Gastroesophageal sphincter (tissue), 4 donors: Measurements from ENCODE around the gene SPACA6. TPM values are rescaled to one million over a fixed set of nuclear protein-coding genes. Genes with fewer than 3 reads are reported as not detected.
"Not testable (repeated sequence)": the region's sequence is repeated elsewhere in the genome, so short reads cannot be mapped to it uniquely, and the experiment has no call there.

Experiments
- ATAC-seq: fragments of 150-250 bp; one replicate; pipeline ENCODE4 v1.9.1; 2016; ENCODE audit warnings: mild to moderate bottlenecking, moderate library complexity
- H3K27ac ChIP-seq, 4 donors: fragments of 200-600 bp; sonication (generic) in 3 of 4; 1 replicate in 3 of 4; 2 replicates in 1 of 4; pipeline ENCODE4 v1.5.1; 2016 to 2019
- H3K27me3 ChIP-seq: fragments of 200-600 bp; sonication (generic); one replicate; pipeline ENCODE4 v1.5.1; 2019
- H3K36me3 ChIP-seq, 2 donors: fragments of 200-600 bp; sonication (generic); one replicate each; pipeline ENCODE4 v1.5.1; 2019; ENCODE audit warnings: control low read depth in 1 of 2
- H3K4me1 ChIP-seq, 3 donors: fragments of 200-600 bp; sonication (generic); 1 replicate in 2 of 3; 2 replicates in 1 of 3; pipeline ENCODE4 v1.5.1; 2016 to 2019; ENCODE audit warnings: control low read depth in 2 of 3
- H3K4me3 ChIP-seq, 2 donors: fragments of 200-600 bp; sonication (generic); one replicate each; pipeline ENCODE4 v1.5.1; 2019; ENCODE audit warnings: mild to moderate bottlenecking in 1 of 2, moderate library complexity in 1 of 2
- H3K9me3 ChIP-seq, 3 donors: fragments of 200-600 bp; sonication (generic); one replicate each; pipeline ENCODE4 v1.5.1; 2017 to 2019; ENCODE audit warnings: control low read depth in 2 of 3
- EP300 ChIP-seq: sonication (generic); formaldehyde crosslinking; IDR thresholded peaks from one replicate; pipeline ENCODE4 v1.6.1; 2017; ENCODE audit warnings: antibody characterized with exemption, mild to moderate bottlenecking
- POLR2A ChIP-seq, 2 donors: fragments of 450-650 bp; IDR thresholded peaks; one replicate each; pipeline ENCODE4 v1.6.1; 2017; ENCODE audit warnings: antibody characterized with exemption in 2 of 2, mild to moderate bottlenecking in 2 of 2, moderate library complexity in 1 of 2
- POLR2AphosphoS5 ChIP-seq: sonication (generic); formaldehyde crosslinking; IDR thresholded peaks from one replicate; pipeline ENCODE4 v1.6.1; 2017; ENCODE audit warnings: antibody characterized with exemption
- WGBS, 2 donors: methylation state at CpG; one replicate each; pipeline ENCODE4 v1.1.5; 2018; ENCODE audit warnings: low coverage in 1 of 2; 5-methylcytosine and 5-hydroxymethylcytosine counted together
- total RNA-seq, 4 donors: library from RNA; depleted of rRNA; stranded (reverse); fragments of >200 nt; gene quantifications; one replicate each; pipeline ENCODE4 v1.1.0, GENCODE V29; 2016
- TF ChIP-seq, protein P1 (sequence below), 4 experiments: fragments of 200-600 bp in 2 of 4; fragments of 450-650 bp in 2 of 4; sonication (generic) in 1 of 4; IDR thresholded peaks; one replicate each; pipeline ENCODE4 v1.5.1; 2017 to 2019; ENCODE audit warnings: antibody characterized with exemption in 4 of 4, mild to moderate bottlenecking in 2 of 4, moderate library complexity in 2 of 4

The SPACA6 gene, protein sequence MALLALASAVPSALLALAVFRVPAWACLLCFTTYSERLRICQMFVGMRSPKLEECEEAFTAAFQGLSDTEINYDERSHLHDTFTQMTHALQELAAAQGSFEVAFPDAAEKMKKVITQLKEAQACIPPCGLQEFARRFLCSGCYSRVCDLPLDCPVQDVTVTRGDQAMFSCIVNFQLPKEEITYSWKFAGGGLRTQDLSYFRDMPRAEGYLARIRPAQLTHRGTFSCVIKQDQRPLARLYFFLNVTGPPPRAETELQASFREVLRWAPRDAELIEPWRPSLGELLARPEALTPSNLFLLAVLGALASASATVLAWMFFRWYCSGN
- total RNA-seq: 10 to 100 TPM in 3 of 4 donors, 1 to 10 TPM in 1; 6.3 to 29.7 (median 18.3) TPM

GRCh38 chr19:51693260-51693659 lies at the start of gene SPACA6:
Gene SPACA6 (plus strand): TSS chr19:51693330. CDS start chr19:51693527, 197 bp downstream.
- H3K4me1 ChIP-seq: peaks cover 0 to 55% (median 18%) of the 10 kb centered on the region in 3 donors
- H3K36me3 ChIP-seq: peaks cover 0 to 58% of the 10 kb centered on the region in 2 donors
- H3K27me3 ChIP-seq: no peaks in the 10 kb centered on the region
- H3K9me3 ChIP-seq: no peaks in the 10 kb centered on the region
- H3K27ac ChIP-seq: peak within 1 kb of the TSS in 3 of 4 donors; percentile 99 to 100 (median 100)
- H3K4me3 ChIP-seq: peak within 1 kb of the TSS; percentile 64 to 98
- ATAC-seq: no peak
- TF ChIP-seq, protein P1, sequence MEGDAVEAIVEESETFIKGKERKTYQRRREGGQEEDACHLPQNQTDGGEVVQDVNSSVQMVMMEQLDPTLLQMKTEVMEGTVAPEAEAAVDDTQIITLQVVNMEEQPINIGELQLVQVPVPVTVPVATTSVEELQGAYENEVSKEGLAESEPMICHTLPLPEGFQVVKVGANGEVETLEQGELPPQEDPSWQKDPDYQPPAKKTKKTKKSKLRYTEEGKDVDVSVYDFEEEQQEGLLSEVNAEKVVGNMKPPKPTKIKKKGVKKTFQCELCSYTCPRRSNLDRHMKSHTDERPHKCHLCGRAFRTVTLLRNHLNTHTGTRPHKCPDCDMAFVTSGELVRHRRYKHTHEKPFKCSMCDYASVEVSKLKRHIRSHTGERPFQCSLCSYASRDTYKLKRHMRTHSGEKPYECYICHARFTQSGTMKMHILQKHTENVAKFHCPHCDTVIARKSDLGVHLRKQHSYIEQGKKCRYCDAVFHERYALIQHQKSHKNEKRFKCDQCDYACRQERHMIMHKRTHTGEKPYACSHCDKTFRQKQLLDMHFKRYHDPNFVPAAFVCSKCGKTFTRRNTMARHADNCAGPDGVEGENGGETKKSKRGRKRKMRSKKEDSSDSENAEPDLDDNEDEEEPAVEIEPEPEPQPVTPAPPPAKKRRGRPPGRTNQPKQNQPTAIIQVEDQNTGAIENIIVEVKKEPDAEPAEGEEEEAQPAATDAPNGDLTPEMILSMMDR (IDR thresholded peaks at IDR 0.05): no peak
- TF ChIP-seq POLR2AphosphoS5 (no peak), EP300 (no peak), POLR2A (IDR thresholded peaks at IDR 0.05) (no peak)
- WGBS, 2 donors: 80 to 100% methylated on average over 1 of the region's 8 CpGs

DNA sequence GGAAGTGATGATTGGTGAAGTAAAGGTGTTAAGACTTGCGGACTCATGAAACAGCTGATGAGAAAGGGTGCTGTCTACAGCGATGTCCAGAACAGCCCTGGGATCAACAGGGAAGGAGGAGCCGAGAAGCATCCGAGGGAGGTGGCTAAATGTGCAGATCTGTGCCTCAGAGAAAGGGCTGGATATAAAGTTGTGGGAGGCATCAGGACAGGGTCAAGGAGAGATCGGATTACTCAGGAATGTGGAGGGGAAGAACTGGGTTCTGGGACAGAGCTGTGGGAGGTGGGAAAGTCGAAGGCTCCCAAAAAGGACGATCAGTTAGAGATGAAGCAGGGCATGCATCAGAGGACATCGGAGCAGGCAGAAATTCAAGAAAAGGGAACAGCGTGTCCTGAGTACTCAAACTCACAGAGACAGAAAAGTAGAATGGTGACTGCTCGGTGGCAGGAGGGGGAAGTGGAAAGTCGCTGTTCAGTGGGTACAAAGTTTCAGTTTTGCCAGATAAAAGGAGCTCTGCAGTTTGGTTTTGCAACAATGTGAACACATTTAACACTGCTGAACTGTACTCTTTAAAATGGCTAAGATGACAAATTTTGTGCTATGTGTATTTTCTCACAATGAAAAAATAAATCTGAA lies 48.4 kb upstream of the SPACA6 start:
- Histone ChIP-seq H3K4me3 (peak overlapping the region in 1 of 2 donors; percentile 20), H3K27me3 (peaks cover 68% of the 10 kb centered on the region), H3K27ac (no peak overlapping the region), H3K9me3 (no peaks in the 10 kb centered on the region), H3K4me1 (no peaks in the 10 kb centered on the region), H3K36me3 (no peaks in the 10 kb centered on the region)
- WGBS, 2 donors: 37% methylated on average over 10 of the region's 11 CpGs; no CpG with 5 or more reads in 1 of the 2 donors
- TF ChIP-seq, protein P1 (IDR thresholded peaks at IDR 0.05): no peak
- TF ChIP-seq POLR2A (IDR thresholded peaks at IDR 0.05) (no peak), POLR2AphosphoS5 (no peak), EP300 (no peak)
- ATAC-seq: no peak

GRCh38 chr19:51646730-51647129 lies 46.4 kb upstream of the SPACA6 start, which contains the start of gene SIGLEC14:
Gene SIGLEC14 (minus strand): TSS chr19:51646825. CDS start chr19:51646759, 66 bp downstream.
- WGBS, 2 donors: 100% methylated on average over 1 of the region's 10 CpGs; no CpG with 5 or more reads in 1 of the 2 donors
- not testable (repeated sequence) for H3K27ac ChIP-seq, ATAC-seq, H3K36me3 ChIP-seq, H3K4me3 ChIP-seq, H3K4me1 ChIP-seq, H3K9me3 ChIP-seq
- H3K27me3 ChIP-seq: peaks cover 70% of the 10 kb centered on the region

DNA sequence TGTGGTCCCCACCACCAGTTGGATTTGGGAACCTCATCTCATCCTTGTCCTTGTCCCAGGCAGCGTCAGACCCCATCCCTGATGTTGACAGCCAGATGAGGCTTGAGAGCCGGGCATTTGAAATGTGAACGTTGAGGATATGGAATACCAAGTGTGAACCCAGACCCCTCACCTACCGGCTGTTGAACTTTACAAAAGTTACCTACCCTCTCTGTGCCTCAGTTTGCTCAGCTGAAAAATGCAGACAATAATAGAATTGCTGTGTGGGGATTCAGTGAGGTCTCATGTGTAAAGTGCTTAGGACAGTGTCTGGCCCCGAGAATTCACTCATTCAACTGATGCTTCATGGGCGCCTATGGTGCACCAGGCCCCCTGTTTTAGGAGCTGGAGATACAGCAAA lies 45.8 kb upstream of the SPACA6 start:
- no peak for ATAC-seq
- H3K27ac ChIP-seq: no peak overlapping the region

GRCh38 chr19:51651216-51651846 lies 41.8 kb upstream of the SPACA6 start:
- peak; percentile 16 for ATAC-seq
- Histone ChIP-seq H3K36me3 (no peaks in the 10 kb centered on the region), H3K4me1 (no peaks in the 10 kb centered on the region), H3K27me3 (peaks cover 50% of the 10 kb centered on the region), H3K4me3 (no peak overlapping the region), H3K27ac (no peak overlapping the region), H3K9me3 (no peaks in the 10 kb centered on the region)
- WGBS, 2 donors: 72 to 85% methylated on average over 6 to 7 of the region's 7 CpGs
- TF ChIP-seq POLR2AphosphoS5: no peak
- no peak for TF ChIP-seq EP300
- TF ChIP-seq, protein P1 (IDR thresholded peaks at IDR 0.05): no peak
- no peak for TF ChIP-seq POLR2A (IDR thresholded peaks at IDR 0.05)

More for the DNA sequence above, 45.8 kb upstream of the SPACA6 start:
- Histone ChIP-seq H3K9me3 (no peaks in the 10 kb centered on the region), H3K36me3 (no peaks in the 10 kb centered on the region), H3K27me3 (peaks cover 74% of the 10 kb centered on the region), H3K4me3 (no peak overlapping the region), H3K4me1 (no peaks in the 10 kb centered on the region)
- 79 to 89% methylated on average over 4 to 6 of the region's 6 CpGs for WGBS, 2 donors
- no peak for TF ChIP-seq EP300
- no peak for TF ChIP-seq POLR2AphosphoS5
- no peak for TF ChIP-seq POLR2A (IDR thresholded peaks at IDR 0.05)
- TF ChIP-seq, protein P1 (IDR thresholded peaks at IDR 0.05): no peak
